H9 (cell line): ENCODE data around the gene OTUD3. TPM values are rescaled to one million over a fixed set of nuclear protein-coding genes. Genes with fewer than 3 reads are reported as not detected.

Experiments
- DNase-seq: peaks from one replicate; pipeline ENCODE4 v3.0.0-alpha.2; 2017
- H2AFZ ChIP-seq: one replicate; pipeline ENCODE4 v1.6.1; 2013; ENCODE audit warnings: mild to moderate bottlenecking, low read length, control low read depth, moderate library complexity
- H2AK5ac ChIP-seq: 2 replicates; pipeline ENCODE4 v1.6.1; 2013; ENCODE audit warnings: low read length, control low read depth, mixed read lengths; ENCODE audit not compliant: insufficient read length
- H2BK120ac ChIP-seq: one replicate; pipeline ENCODE4 v1.6.1; 2013; ENCODE audit warnings: low read depth, mild to moderate bottlenecking, low read length, control low read depth, inconsistent platforms; ENCODE audit not compliant: poor library complexity, severe bottlenecking
- H2BK12ac ChIP-seq: 2 replicates; pipeline ENCODE4 v1.6.1; 2013; ENCODE audit warnings: low read length, control low read depth, mixed read lengths, low read depth; ENCODE audit not compliant: insufficient read length
- H2BK15ac ChIP-seq: 2 replicates; pipeline ENCODE4 v1.6.1; 2013; ENCODE audit warnings: low read depth, low read length, control low read depth
- H2BK20ac ChIP-seq: one replicate; pipeline ENCODE4 v1.6.1; 2013; ENCODE audit warnings: low read depth, mild to moderate bottlenecking, low read length, control low read depth, inconsistent platforms; ENCODE audit not compliant: poor library complexity, severe bottlenecking
- H2BK5ac ChIP-seq: 2 replicates; pipeline ENCODE4 v1.6.1; 2013; ENCODE audit warnings: low read length, control low read depth, mixed read lengths; ENCODE audit not compliant: insufficient read length
- H3K14ac ChIP-seq: 2 replicates; pipeline ENCODE4 v1.6.1; 2013; ENCODE audit warnings: low read length, control low read depth; ENCODE audit not compliant: insufficient read depth
- H3K18ac ChIP-seq: 2 replicates; pipeline ENCODE4 v1.6.1; 2013; ENCODE audit warnings: low read depth, mild to moderate bottlenecking, mixed read lengths, low read length, control low read depth; ENCODE audit not compliant: insufficient read length
- H3K23ac ChIP-seq: 2 replicates; pipeline ENCODE4 v1.6.1; 2013; ENCODE audit warnings: low read length, control low read depth, mixed read lengths, low read depth; ENCODE audit not compliant: insufficient read length
- H3K23me2 ChIP-seq: 2 replicates; pipeline ENCODE4 v1.6.1; 2013; ENCODE audit warnings: low read depth, mild to moderate bottlenecking, mixed read lengths, low read length, control low read depth; ENCODE audit not compliant: insufficient read length, poor library complexity, severe bottlenecking
- H3K27ac ChIP-seq: 2 replicates; pipeline ENCODE4 v1.5.1; 2013; ENCODE audit warnings: low read length, control low read depth, mixed read lengths, low read depth; ENCODE audit not compliant: insufficient read length
- H3K27me3 ChIP-seq: 2 replicates; pipeline ENCODE4 v1.6.1; 2013; ENCODE audit warnings: low read length, control low read depth, inconsistent platforms; ENCODE audit not compliant: insufficient read depth
- H3K4ac ChIP-seq: 2 replicates; pipeline ENCODE4 v1.6.1; 2013; ENCODE audit warnings: low read depth, mild to moderate bottlenecking, control low read depth, inconsistent platforms, low read length, moderate library complexity
- H3K4me1 ChIP-seq: 2 replicates; pipeline ENCODE4 v1.6.1; 2013; ENCODE audit warnings: low read length, control low read depth, inconsistent platforms; ENCODE audit not compliant: insufficient read depth
- H3K4me2 ChIP-seq: 2 replicates; pipeline ENCODE4 v1.6.1; 2013; ENCODE audit warnings: low read length, control low read depth, mixed read lengths; ENCODE audit not compliant: insufficient read length, insufficient read depth
- H3K56ac ChIP-seq: 2 replicates; pipeline ENCODE4 v1.6.1; 2013; ENCODE audit warnings: low read depth, mild to moderate bottlenecking, mixed read lengths, low read length, control low read depth; ENCODE audit not compliant: insufficient read length
- H3K79me1 ChIP-seq: 2 replicates; pipeline ENCODE4 v1.6.1; 2013; ENCODE audit warnings: low read depth, mild to moderate bottlenecking, moderate library complexity, low read length, control low read depth, inconsistent platforms; ENCODE audit not compliant: insufficient read depth, poor library complexity, severe bottlenecking
- H3K79me2 ChIP-seq: 2 replicates; pipeline ENCODE4 v1.6.1; 2013; ENCODE audit warnings: low read length, control low read depth, inconsistent platforms; ENCODE audit not compliant: insufficient read depth
- H3K9ac ChIP-seq: 2 replicates; pipeline ENCODE4 v1.6.1; 2013; ENCODE audit warnings: low read length, control low read depth, mixed read lengths; ENCODE audit not compliant: insufficient read length; ENCODE audit errors: extremely low read depth
- H3K9me3 ChIP-seq: one replicate; pipeline ENCODE4 v1.6.1; 2013; ENCODE audit warnings: low read depth, low read length, inconsistent platforms; ENCODE audit not compliant: control insufficient read depth
- H3T11ph ChIP-seq: one replicate; pipeline ENCODE4 v1.6.1; 2013; ENCODE audit warnings: mild to moderate bottlenecking, low read length, control low read depth, inconsistent platforms
- H4K20me1 ChIP-seq: one replicate; pipeline ENCODE4 v1.6.1; 2013; ENCODE audit not compliant: control insufficient read depth, insufficient read length, insufficient read depth
- H4K5ac ChIP-seq: 2 replicates; pipeline ENCODE4 v1.6.1; 2013; ENCODE audit warnings: low read depth, mild to moderate bottlenecking, mixed read lengths, low read length, control low read depth; ENCODE audit not compliant: insufficient read length
- H4K8ac ChIP-seq: replicated peaks from 2 replicates; pipeline ENCODE4 v1.6.1; 2013; ENCODE audit warnings: low read length, control low read depth, mixed read lengths, low read depth; ENCODE audit not compliant: insufficient read length
- H4K91ac ChIP-seq: 2 replicates; pipeline ENCODE4 v1.6.1; 2013; ENCODE audit warnings: low read depth, mild to moderate bottlenecking, moderate library complexity, mixed read lengths, low read length, control low read depth; ENCODE audit not compliant: insufficient read length
- H3K27ac Mint-ChIP-seq, 3 experiments: 2 replicates in 2 of 3; 3 replicates in 1 of 3; pipeline ENCODE4 v1.8.0; 2020 to 2021; ENCODE audit warnings: mixed read lengths in 3 of 3, mild to moderate bottlenecking in 1 of 3, moderate library complexity in 1 of 3
- H3K27me3 Mint-ChIP-seq: 2 replicates; pipeline ENCODE4 v1.8.0; 2021; ENCODE audit warnings: low read depth, mild to moderate bottlenecking, moderate library complexity, mixed read lengths
- H3K36me3 Mint-ChIP-seq, 3 experiments: 2 replicates in 2 of 3; 3 replicates in 1 of 3; pipeline ENCODE4 v1.8.0; 2020 to 2021; ENCODE audit warnings: low read depth in 3 of 3, mixed read lengths in 3 of 3; ENCODE audit not compliant: insufficient read depth in 1 of 3
- H3K4me1 Mint-ChIP-seq, 2 experiments: 2 replicates each; pipeline ENCODE4 v1.8.0; 2020; ENCODE audit warnings: mixed read lengths in 2 of 2
- H3K4me3 Mint-ChIP-seq, 2 experiments: 2 replicates in 1 of 2; 3 replicates in 1 of 2; pipeline ENCODE4 v1.8.0; 2020 to 2021; ENCODE audit warnings: mild to moderate bottlenecking in 2 of 2, mixed read lengths in 2 of 2, moderate library complexity in 1 of 2
- H3K9me3 Mint-ChIP-seq, 2 experiments: 2 replicates in 1 of 2; 3 replicates in 1 of 2; pipeline ENCODE4 v1.8.0; 2020; ENCODE audit warnings: mild to moderate bottlenecking in 2 of 2, mixed read lengths in 2 of 2, moderate library complexity in 1 of 2
- CTCF ChIP-seq: fragments of 200-600 bp; sonication (generic); conservative IDR thresholded peaks from 3 replicates; pipeline ENCODE4 v1.8.0; 2021; ENCODE audit warnings: antibody characterized with exemption, mild to moderate bottlenecking
- WGBS: extraction: QIAGEN DNeasy Blood & Tissue Kit; methylation state at CpG from one replicate; pipeline ENCODE4 v1.1.7; 2013; ENCODE audit warnings: missing lambda C conversion rate, low lambda C conversion rate, mixed read lengths; ENCODE audit not compliant: insufficient read length; ENCODE audit errors: extremely low coverage; 5-methylcytosine and 5-hydroxymethylcytosine counted together
- long read RNA-seq: library from polyadenylated mRNA; unstranded; transcript quantifications from one replicate; pipeline ENCODE4 v2.0.0, GENCODE V29; 2020
- total RNA-seq: library from RNA; stranded (reverse); gene quantifications from 2 replicates; pipeline ENCODE4 v1.2.1, GENCODE V29; 2021

OTUD3 gene, protein sequence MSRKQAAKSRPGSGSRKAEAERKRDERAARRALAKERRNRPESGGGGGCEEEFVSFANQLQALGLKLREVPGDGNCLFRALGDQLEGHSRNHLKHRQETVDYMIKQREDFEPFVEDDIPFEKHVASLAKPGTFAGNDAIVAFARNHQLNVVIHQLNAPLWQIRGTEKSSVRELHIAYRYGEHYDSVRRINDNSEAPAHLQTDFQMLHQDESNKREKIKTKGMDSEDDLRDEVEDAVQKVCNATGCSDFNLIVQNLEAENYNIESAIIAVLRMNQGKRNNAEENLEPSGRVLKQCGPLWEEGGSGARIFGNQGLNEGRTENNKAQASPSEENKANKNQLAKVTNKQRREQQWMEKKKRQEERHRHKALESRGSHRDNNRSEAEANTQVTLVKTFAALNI
- 10.0 and 12.0 TPM in 2 replicates for total RNA-seq
- long read RNA-seq, partial matches to known transcripts = 0 of 2 reads
- long read RNA-seq, other reads (novel, unspliced or antisense) = 2 of 2 reads

GRCh38 chr1:19882111-19883071 is at the start of gene OTUD3:
OTUD3 (plus strand) TSS chr1:19882395; CDS start chr1:19882514, 119 bp downstream.
- no CpG with 5 or more reads among the region's 97 CpGs for WGBS
- Histone ChIP-seq H3K27me3 (no peaks in the 10 kb centered on the region), H3K18ac (no peak within 1 kb of the TSS), H2AK5ac (no peak within 1 kb of the TSS), H3T11ph (no peak within 1 kb of the TSS), H3K4ac (no peak within 1 kb of the TSS), H2AFZ (no peak within 1 kb of the TSS), H3K56ac (no peak within 1 kb of the TSS), H3K23ac (no peak within 1 kb of the TSS), H3K23me2 (peaks cover 7% of the 10 kb centered on the region), H2BK5ac (no peak within 1 kb of the TSS), H2BK12ac (no peak within 1 kb of the TSS), H3K9me3 (no peaks in the 10 kb centered on the region), H3K27ac (no peak within 1 kb of the TSS), H3K9ac (peak within 1 kb of the TSS; percentile 83), H3K4me2 (peak within 1 kb of the TSS; percentile 79), H3K79me1 (no peaks in the 10 kb centered on the region), H4K91ac (no peak within 1 kb of the TSS), H3K14ac (peak within 1 kb of the TSS; percentile 79; the same call in 1 of the 2 replicates), H2BK20ac (no peak within 1 kb of the TSS), H3K4me1 (no peaks in the 10 kb centered on the region), H4K20me1 (peaks cover 2% of the 10 kb centered on the region), H4K8ac (no peak within 1 kb of the TSS), H3K79me2 (peaks cover 22% of the 10 kb centered on the region; the same call in 1 of the 2 replicates), H2BK120ac (no peak within 1 kb of the TSS), H2BK15ac (no peak within 1 kb of the TSS), H4K5ac (no peak within 1 kb of the TSS)
- TF ChIP-seq CTCF = peak; percentile 90
- Mint-ChIP-seq H3K27ac (peak within 1 kb of the TSS; percentile 16 to 82 (median 59); a peak in 4 of 7 replicates), H3K36me3 (peaks cover 0 to 10% (median 5%) of the 10 kb centered on the region in 3 experiments; a peak in 5 of 7 replicates), H3K4me1 (peaks cover 18 to 22% of the 10 kb centered on the region in 2 experiments), H3K27me3 (no peaks in the 10 kb centered on the region; the same call in none of the 2 replicates), H3K9me3 (peaks cover 0 to 7% of the 10 kb centered on the region in 2 experiments; a peak in 2 of 5 replicates), H3K4me3 (peak within 1 kb of the TSS; percentile 84 to 92)
- DNase-seq = peak; percentile 97
